SH-SY5Y (cell line): ENCODE data around the gene CUL4B.

Experiments used
- GATA2 ChIP-seq: IDR thresholded peaks from 2 replicates; pipeline ENCODE4 v1.6.1; 2011; ENCODE audit warnings: mild to moderate bottlenecking, low read depth, low read length
- GATA3 ChIP-seq: IDR thresholded peaks from 2 replicates; pipeline ENCODE4 v1.6.1; 2011; ENCODE audit warnings: low read depth, mild to moderate bottlenecking, low read length, moderate library complexity

- TF ChIP-seq GATA3, result no peak
- no peak for TF ChIP-seq GATA2
Measured at GRCh38 chrX:120522820-120523219, 37.9 kb downstream of the CUL4B start.
